Body of pancreas (tissue), 4 donors: ENCODE measurements around the gene TRIP11. TPM values are rescaled to one million over a fixed set of nuclear protein-coding genes. Genes with fewer than 3 reads are reported as not detected.
A peak's percentile ranks its signal among the peaks of the same experiment; 100 is the strongest.

Source experiments
- ATAC-seq: fragments of 150-250 bp; one replicate; pipeline ENCODE4 v1.9.1; 2016
- DNase-seq, 4 donors: peaks; one replicate each; pipeline ENCODE4 v3.0.0-alpha.2; 2019
- H3K27ac ChIP-seq, 4 donors: fragments of 200-600 bp; sonication (generic); 1 replicate in 3 of 4; 2 replicates in 1 of 4; pipeline versions ENCODE4 v1.5.1 to v1.6.1; 2016 to 2019; ENCODE audit warnings: mild to moderate bottlenecking in 1 of 4, mixed read lengths in 1 of 4, moderate library complexity in 1 of 4
- H3K27me3 ChIP-seq, 2 donors: fragments of 200-600 bp; sonication (generic); one replicate each; pipeline ENCODE4 v1.6.0; 2016; ENCODE audit warnings: mild to moderate bottlenecking in 1 of 2
- H3K36me3 ChIP-seq, 2 donors: fragments of 200-600 bp; sonication (generic); replicated peaks in 1 of 2; 2 replicates each; pipeline ENCODE4 v1.5.1; 2016; ENCODE audit warnings: low read depth in 2 of 2; ENCODE audit not compliant: insufficient read depth in 1 of 2
- H3K4me1 ChIP-seq: fragments of 200-600 bp; sonication (generic); one replicate; pipeline ENCODE4 v1.6.0; 2016
- H3K4me3 ChIP-seq, 2 donors: fragments of 200-600 bp; sonication (generic); 1 replicate in 1 of 2; 2 replicates in 1 of 2; pipeline ENCODE4 v1.5.1; 2016 to 2019
- H3K9me3 ChIP-seq, 3 donors: fragments of 200-600 bp; sonication (generic); 1 replicate in 2 of 3; 2 replicates in 1 of 3; pipeline ENCODE4 v1.5.1; 2016
- POLR2A ChIP-seq, 3 donors: fragments of 450-650 bp; IDR thresholded peaks; one replicate each; pipeline ENCODE4 v1.6.1; 2016; ENCODE audit warnings: antibody characterized with exemption in 3 of 3, mild to moderate bottlenecking in 2 of 3
- WGBS, 2 donors: methylation state at CpG; one replicate each; pipeline ENCODE4 v1.1.5; 2017; 5-methylcytosine and 5-hydroxymethylcytosine counted together
- intact Hi-C: fragments of 100-400 bp; cut with DNase I; formaldehyde crosslinking; loops from one replicate; pipeline ENCODE4 v1.15.1; 2023
- total RNA-seq, 2 donors: library from RNA; depleted of rRNA; stranded (reverse); fragments of >200 nt; gene quantifications; one replicate each; pipeline ENCODE4 v1.1.0, GENCODE V29; 2016
- TF ChIP-seq, protein P1 (sequence below), 7 experiments: fragments of 450-650 bp in 4 of 7; fragments of 200-600 bp in 3 of 7; sonication (generic) in 3 of 7; IDR thresholded peaks; one replicate each; pipeline ENCODE4 v1.5.1; 2016 to 2019; ENCODE audit warnings: antibody characterized with exemption in 7 of 7

TRIP11 gene
- total RNA-seq, 2 donors from 2014 or later, result 25.2 to 33.6 TPM

DNA sequence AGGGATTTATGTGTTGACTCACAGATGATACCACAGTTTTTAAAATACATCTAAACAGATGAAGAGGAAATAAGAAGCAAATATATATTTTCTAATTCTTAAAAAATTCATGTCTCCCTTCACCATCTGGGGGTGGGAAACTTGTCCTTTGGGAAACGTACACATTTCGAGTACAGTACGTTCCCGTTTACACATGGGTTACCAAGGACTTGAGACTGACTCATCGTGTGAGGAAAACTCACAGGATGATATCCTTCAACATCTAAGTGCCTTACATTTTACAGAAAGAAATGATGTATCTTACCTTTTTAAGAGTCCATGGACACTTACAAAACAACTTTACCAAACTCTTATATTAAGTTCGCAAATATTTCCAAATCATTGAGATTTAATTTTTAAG, 76.4 kb downstream of the TRIP11 start:
- Histone ChIP-seq H3K4me3 (no peak overlapping the region), H3K4me1 (peaks cover 16% of the 10 kb centered on the region), H3K27ac (no peak overlapping the region), H3K9me3 (no peaks in the 10 kb centered on the region), H3K36me3 (no peaks in the 10 kb centered on the region), H3K27me3 (no peaks in the 10 kb centered on the region)
- DNase-seq (no peak), ATAC-seq (peak; percentile 50)
- WGBS, 2 donors, result 48 to 52% methylated on average over 6 of the region's 6 CpGs
- intact Hi-C loops, result no loop called here
- TF ChIP-seq, protein P1, sequence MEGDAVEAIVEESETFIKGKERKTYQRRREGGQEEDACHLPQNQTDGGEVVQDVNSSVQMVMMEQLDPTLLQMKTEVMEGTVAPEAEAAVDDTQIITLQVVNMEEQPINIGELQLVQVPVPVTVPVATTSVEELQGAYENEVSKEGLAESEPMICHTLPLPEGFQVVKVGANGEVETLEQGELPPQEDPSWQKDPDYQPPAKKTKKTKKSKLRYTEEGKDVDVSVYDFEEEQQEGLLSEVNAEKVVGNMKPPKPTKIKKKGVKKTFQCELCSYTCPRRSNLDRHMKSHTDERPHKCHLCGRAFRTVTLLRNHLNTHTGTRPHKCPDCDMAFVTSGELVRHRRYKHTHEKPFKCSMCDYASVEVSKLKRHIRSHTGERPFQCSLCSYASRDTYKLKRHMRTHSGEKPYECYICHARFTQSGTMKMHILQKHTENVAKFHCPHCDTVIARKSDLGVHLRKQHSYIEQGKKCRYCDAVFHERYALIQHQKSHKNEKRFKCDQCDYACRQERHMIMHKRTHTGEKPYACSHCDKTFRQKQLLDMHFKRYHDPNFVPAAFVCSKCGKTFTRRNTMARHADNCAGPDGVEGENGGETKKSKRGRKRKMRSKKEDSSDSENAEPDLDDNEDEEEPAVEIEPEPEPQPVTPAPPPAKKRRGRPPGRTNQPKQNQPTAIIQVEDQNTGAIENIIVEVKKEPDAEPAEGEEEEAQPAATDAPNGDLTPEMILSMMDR (IDR thresholded peaks at IDR 0.05), result no peak
- TF ChIP-seq POLR2A (IDR thresholded peaks at IDR 0.05), result no peak

DNA sequence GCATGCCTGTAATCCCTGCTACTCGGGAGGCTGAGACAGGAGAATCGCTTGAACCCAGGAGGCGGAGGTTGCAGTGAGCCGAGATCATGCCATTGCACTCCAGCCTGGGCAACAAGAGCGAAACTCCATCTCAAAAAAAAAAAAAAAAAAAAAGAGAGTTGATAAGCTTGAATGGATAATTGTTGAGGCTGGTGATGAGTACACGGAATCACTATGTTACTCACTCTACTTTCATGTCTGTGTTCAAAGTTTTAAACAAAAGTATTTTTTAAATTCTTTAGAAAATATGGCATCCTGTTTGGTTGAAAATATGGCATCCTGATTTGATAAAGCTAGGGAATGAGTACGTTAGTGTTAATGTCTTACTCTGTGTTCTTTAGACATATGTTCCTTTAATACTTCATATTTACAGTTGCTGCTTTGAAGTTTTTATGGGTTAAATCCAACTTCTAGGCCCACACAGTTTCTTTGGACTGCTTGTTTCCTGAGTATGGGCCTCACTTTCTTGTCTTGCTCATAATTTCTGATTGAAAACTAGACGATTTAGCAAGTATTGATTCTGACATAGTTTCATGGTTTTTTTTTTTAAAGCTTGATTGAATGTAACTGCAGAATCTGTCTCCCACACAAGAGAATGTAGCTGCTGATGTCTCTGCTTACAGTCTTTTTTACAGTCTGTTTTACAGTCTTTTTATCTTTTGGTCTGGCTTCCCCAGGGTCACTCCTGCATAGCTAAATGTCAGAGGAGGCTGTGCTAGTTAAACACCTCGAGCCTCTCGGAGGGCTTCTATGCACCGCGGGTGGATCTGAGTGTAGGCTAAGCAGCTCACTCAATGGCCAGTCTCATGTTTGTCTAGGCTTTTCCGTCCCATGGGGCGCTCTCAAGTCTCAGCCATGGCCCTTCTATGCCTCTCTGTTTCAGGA, 78.3 kb downstream of the TRIP11 start:
- ATAC-seq, result peak; percentile 27
- intact Hi-C loops, result no loop called here
- Histone ChIP-seq H3K9me3 (no peaks in the 10 kb centered on the region), H3K27me3 (no peaks in the 10 kb centered on the region), H3K4me1 (peaks cover 16% of the 10 kb centered on the region), H3K27ac (no peak overlapping the region), H3K4me3 (no peak overlapping the region), H3K36me3 (no peaks in the 10 kb centered on the region)
- TF ChIP-seq, protein P1 (IDR thresholded peaks at IDR 0.05), result no peak
- no peak for TF ChIP-seq POLR2A (IDR thresholded peaks at IDR 0.05)
- 54 to 56% methylated on average over 13 to 14 of the region's 14 CpGs for WGBS, 2 donors
- no peak for DNase-seq

DNA sequence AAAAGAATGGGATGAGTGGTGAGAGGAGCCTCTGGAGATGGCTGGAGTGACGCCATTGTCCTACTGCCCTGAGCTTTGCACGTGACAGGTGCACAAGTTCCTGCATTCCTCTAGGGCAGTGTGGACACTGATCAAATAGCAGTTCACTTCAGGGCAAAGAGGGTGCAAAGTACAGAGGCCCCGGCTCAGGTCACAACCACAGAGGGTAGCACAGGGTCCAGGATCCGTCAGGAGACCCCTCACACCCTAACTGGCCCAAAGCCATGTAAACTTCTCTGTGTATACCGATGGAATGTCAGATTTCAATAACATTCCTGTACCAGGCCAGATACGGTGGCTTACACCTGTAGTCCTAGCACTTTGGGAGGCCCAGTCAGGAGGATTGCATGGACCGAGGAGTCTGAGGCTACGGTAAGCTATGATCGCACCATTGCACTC, 82.0 kb downstream of the TRIP11 start:
- Histone ChIP-seq H3K4me3 (no peak overlapping the region), H3K4me1 (peaks cover 13% of the 10 kb centered on the region), H3K27me3 (no peaks in the 10 kb centered on the region), H3K27ac (no peak overlapping the region), H3K36me3 (no peaks in the 10 kb centered on the region), H3K9me3 (no peaks in the 10 kb centered on the region)
- no peak for TF ChIP-seq POLR2A (IDR thresholded peaks at IDR 0.05)
- TF ChIP-seq, protein P1 (IDR thresholded peaks at IDR 0.05), result no peak
- WGBS, 2 donors, result 66 to 78% methylated on average over 9 of the region's 9 CpGs
- intact Hi-C loops, result no loop called here
- ATAC-seq, result no peak
- DNase-seq, result no peak

DNA sequence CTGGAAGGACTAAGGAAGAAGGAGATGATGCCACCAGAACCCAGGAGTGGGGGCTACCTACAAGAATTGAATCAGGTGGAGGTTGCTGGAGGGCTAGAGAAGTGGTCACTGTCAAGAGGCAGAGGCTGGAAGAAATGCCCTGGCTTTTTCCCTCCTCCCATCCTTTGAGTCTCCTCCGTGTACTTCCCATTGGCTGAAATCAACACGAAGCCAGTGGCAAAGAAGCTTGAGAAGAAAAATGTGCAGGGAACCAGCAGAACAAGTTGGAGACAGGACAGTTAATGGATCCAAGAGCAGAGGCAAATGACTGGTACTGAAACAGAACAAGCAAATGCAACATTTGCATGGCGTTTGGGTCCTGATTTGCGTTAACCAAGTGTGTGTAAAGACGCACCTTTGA, 83.2 kb downstream of the TRIP11 start:
- Histone ChIP-seq H3K27me3 (no peaks in the 10 kb centered on the region), H3K27ac (no peak overlapping the region)
- 70 to 79% methylated on average over 5 of the region's 5 CpGs for WGBS, 2 donors

More for the DNA sequence above, 83.2 kb downstream of the TRIP11 start:
- H3K4me3 ChIP-seq, result no peak overlapping the region
- no peak for ATAC-seq
- H3K4me1 ChIP-seq, result peaks cover 7% of the 10 kb centered on the region
- no peaks in the 10 kb centered on the region for H3K9me3 ChIP-seq
- H3K36me3 ChIP-seq, result no peaks in the 10 kb centered on the region
- DNase-seq, result no peak
- intact Hi-C loops, result no loop called here
- TF ChIP-seq, protein P1 (IDR thresholded peaks at IDR 0.05), result no peak
- no peak for TF ChIP-seq POLR2A (IDR thresholded peaks at IDR 0.05)
